ENCODE results near the gene PHLPP1.

Gene PHLPP1

GRCh38 chr18:62717925-62718800 is 2.8 kb downstream of the PHLPP1 start:
- peak; percentile 14 for DNase-seq (ENCODE audit: low read depth)
- no peak for TF ChIP-seq CTCF (IDR thresholded peaks at IDR 0.05; ENCODE audit: insufficient read depth, low read depth, low read length, missing control alignments)
- H3K4me3 ChIP-seq (ENCODE audit: low read length) = peak overlapping the region; percentile 61

- no peak for DNase-seq (ENCODE audit: low read depth)
- no peak for TF ChIP-seq CTCF (IDR thresholded peaks at IDR 0.05; ENCODE audit: insufficient read depth, low read depth, low read length, missing control alignments)
- H3K4me3 ChIP-seq (ENCODE audit: low read length) = no peak overlapping the region
Measured at GRCh38 chr18:62720048-62720447, 4.7 kb downstream of the PHLPP1 start.

GRCh38 chr18:62720766-62721613 is 5.6 kb downstream of the PHLPP1 start:
- H3K4me3 ChIP-seq (ENCODE audit: low read length) = no peak overlapping the region
- DNase-seq (ENCODE audit: low read depth) = no peak
- TF ChIP-seq CTCF (IDR thresholded peaks at IDR 0.05; ENCODE audit: insufficient read depth, low read depth, low read length, missing control alignments) = no peak

GRCh38 chr18:62721839-62722795 is 6.8 kb downstream of the PHLPP1 start:
- TF ChIP-seq CTCF (IDR thresholded peaks at IDR 0.05; ENCODE audit: insufficient read depth, low read depth, low read length, missing control alignments) = no peak
- no peak overlapping the region for H3K4me3 ChIP-seq (ENCODE audit: low read length)
- DNase-seq (ENCODE audit: low read depth) = no peak

GRCh38 chr18:62723666-62724281 is 8.4 kb downstream of the PHLPP1 start:
- TF ChIP-seq CTCF (IDR thresholded peaks at IDR 0.05; ENCODE audit: insufficient read depth, low read depth, low read length, missing control alignments) = no peak
- no peak overlapping the region for H3K4me3 ChIP-seq (ENCODE audit: low read length)
- DNase-seq (ENCODE audit: low read depth) = no peak

- no peak for DNase-seq (ENCODE audit: low read depth)
- no peak overlapping the region for H3K4me3 ChIP-seq (ENCODE audit: low read length)
- TF ChIP-seq CTCF (IDR thresholded peaks at IDR 0.05; ENCODE audit: insufficient read depth, low read depth, low read length, missing control alignments) = no peak
Measured at GRCh38 chr18:62725896-62726295, 10.6 kb downstream of the PHLPP1 start.
